ENCODE results near the gene VPS4A.

GRCh38 chr16:69270395-69270794 lies 40.8 kb upstream of the VPS4A start:
- TF ChIP-seq CTCF (conservative IDR thresholded peaks at IDR 0.05) (no peak), ZFX (IDR thresholded peaks at IDR 0.05) (no peak)

Data from C4-2B (cell line).